ENCODE data around the gene STARD3. TPM values are rescaled to one million over a fixed set of nuclear protein-coding genes. Genes with fewer than 3 reads are reported as not detected.

Gene STARD3
- total and polyA plus RNA-seq, 2 of the 13 experiments (the other 11 are each of a cell fraction or from before 2014, with no cell fraction given): 34.6 to 100 TPM

GRCh38 chr17:39702901-39703893 lies 66.3 kb downstream of the STARD3 start (continued):
- no peak for TF ChIP-seq PCBP2 (optimal IDR thresholded peaks at IDR 0.05; ENCODE audit: low read depth, low read length, poor library complexity, severe bottlenecking)
- no peak for TF ChIP-seq ZFP90 (CRISPR knock-in tag; IDR thresholded peaks at IDR 0.05; ENCODE audit: borderline replicate concordance)
- no peak for TF ChIP-seq TERF1 (CRISPR knock-in tag; IDR thresholded peaks at IDR 0.05)
- 0 out of 2 replicates have a peak, but pooled peaks have one; percentile 71 for TF ChIP-seq THYN1 (CRISPR knock-in tag; IDR thresholded peaks at IDR 0.05; ENCODE audit: borderline replicate concordance, low read depth)
- TF ChIP-seq, protein P1, sequence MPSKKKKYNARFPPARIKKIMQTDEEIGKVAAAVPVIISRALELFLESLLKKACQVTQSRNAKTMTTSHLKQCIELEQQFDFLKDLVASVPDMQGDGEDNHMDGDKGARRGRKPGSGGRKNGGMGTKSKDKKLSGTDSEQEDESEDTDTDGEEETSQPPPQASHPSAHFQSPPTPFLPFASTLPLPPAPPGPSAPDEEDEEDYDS (CRISPR knock-in tag; IDR thresholded peaks at IDR 0.05): peak; percentile 38; the same call in 1 of the 2 replicates
- TF ChIP-seq ZNF678 (CRISPR knock-in tag; IDR thresholded peaks at IDR 0.05): 0 out of 2 replicates have a peak, but pooled peaks have one; percentile 25
- TF ChIP-seq ZSCAN12 (CRISPR knock-in tag; IDR thresholded peaks at IDR 0.05): no peak
- no peak for TF ChIP-seq ZNF570 (CRISPR knock-in tag; IDR thresholded peaks at IDR 0.05; ENCODE audit: borderline replicate concordance)
- TF ChIP-seq MED13 (CRISPR knock-in tag; IDR thresholded peaks at IDR 0.05): no peak
- TF ChIP-seq, protein P2, sequence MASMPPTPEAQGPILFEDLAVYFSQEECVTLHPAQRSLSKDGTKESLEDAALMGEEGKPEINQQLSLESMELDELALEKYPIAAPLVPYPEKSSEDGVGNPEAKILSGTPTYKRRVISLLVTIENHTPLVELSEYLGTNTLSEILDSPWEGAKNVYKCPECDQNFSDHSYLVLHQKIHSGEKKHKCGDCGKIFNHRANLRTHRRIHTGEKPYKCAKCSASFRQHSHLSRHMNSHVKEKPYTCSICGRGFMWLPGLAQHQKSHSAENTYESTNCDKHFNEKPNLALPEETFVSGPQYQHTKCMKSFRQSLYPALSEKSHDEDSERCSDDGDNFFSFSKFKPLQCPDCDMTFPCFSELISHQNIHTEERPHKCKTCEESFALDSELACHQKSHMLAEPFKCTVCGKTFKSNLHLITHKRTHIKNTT (CRISPR knock-in tag; IDR thresholded peaks at IDR 0.05): no peak
- TF ChIP-seq, protein P3, sequence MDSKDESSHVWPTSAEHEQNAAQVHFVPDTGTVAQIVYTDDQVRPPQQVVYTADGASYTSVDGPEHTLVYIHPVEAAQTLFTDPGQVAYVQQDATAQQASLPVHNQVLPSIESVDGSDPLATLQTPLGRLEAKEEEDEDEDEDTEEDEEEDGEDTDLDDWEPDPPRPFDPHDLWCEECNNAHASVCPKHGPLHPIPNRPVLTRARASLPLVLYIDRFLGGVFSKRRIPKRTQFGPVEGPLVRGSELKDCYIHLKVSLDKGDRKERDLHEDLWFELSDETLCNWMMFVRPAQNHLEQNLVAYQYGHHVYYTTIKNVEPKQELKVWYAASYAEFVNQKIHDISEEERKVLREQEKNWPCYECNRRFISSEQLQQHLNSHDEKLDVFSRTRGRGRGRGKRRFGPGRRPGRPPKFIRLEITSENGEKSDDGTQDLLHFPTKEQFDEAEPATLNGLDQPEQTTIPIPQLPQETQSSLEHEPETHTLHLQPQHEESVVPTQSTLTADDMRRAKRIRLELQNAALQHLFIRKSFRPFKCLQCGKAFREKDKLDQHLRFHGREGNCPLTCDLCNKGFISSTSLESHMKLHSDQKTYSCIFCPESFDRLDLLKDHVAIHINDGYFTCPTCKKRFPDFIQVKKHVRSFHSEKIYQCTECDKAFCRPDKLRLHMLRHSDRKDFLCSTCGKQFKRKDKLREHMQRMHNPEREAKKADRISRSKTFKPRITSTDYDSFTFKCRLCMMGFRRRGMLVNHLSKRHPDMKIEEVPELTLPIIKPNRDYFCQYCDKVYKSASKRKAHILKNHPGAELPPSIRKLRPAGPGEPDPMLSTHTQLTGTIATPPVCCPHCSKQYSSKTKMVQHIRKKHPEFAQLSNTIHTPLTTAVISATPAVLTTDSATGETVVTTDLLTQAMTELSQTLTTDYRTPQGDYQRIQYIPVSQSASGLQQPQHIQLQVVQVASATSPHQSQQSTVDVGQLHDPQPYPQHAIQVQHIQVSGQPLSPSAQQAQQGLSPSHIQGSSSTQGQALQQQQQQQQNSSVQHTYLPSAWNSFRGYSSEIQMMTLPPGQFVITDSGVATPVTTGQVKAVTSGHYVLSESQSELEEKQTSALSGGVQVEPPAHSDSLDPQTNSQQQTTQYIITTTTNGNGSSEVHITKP (CRISPR knock-in tag; IDR thresholded peaks at IDR 0.05; ENCODE audit: low read depth): peak; percentile 96
- no peak for TF ChIP-seq MLX (CRISPR knock-in tag; IDR thresholded peaks at IDR 0.05)
- TF ChIP-seq PATZ1 (CRISPR knock-in tag; IDR thresholded peaks at IDR 0.05): peak; percentile 93
- TF ChIP-seq, protein P4, sequence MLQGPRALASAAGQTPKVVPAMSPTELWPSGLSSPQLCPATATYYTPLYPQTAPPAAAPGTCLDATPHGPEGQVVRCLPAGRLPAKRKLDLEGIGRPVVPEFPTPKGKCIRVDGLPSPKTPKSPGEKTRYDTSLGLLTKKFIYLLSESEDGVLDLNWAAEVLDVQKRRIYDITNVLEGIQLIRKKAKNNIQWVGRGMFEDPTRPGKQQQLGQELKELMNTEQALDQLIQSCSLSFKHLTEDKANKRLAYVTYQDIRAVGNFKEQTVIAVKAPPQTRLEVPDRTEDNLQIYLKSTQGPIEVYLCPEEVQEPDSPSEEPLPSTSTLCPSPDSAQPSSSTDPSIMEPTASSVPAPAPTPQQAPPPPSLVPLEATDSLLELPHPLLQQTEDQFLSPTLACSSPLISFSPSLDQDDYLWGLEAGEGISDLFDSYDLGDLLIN (CRISPR knock-in tag; IDR thresholded peaks at IDR 0.05; ENCODE audit: borderline replicate concordance): no peak
- TF ChIP-seq NFE2L2 (IDR thresholded peaks at IDR 0.05; ENCODE audit: low read length): no peak
- TF ChIP-seq SMAD9 (CRISPR knock-in tag; IDR thresholded peaks at IDR 0.05): no peak
- TF ChIP-seq ESRRA (CRISPR knock-in tag; IDR thresholded peaks at IDR 0.05; ENCODE audit: low read depth): peak; percentile 55; the same call in 1 of the 2 replicates

Measured in HepG2 (cell line).